ENCODE data around the gene BLNK.

- TF ChIP-seq CTCF (IDR thresholded peaks at IDR 0.05; ENCODE audit: low read length) (no peak), EZH2phosphoT487 (IDR thresholded peaks at IDR 0.05; ENCODE audit: low read length) (no peak), EZH2 (optimal IDR thresholded peaks at IDR 0.05; ENCODE audit: low read depth, low read length) (no peak)
Observed at GRCh38 chr10:96212911-96213310, 58.5 kb downstream of the BLNK start.
